GM21447 (cell line): ENCODE results near the gene IL31.

Experiments
- ATAC-seq: cut with Tn5 transposase; IDR thresholded peaks from one replicate; pipeline ENCODE4 v1.9.1; 2021; ENCODE audit not compliant: unreplicated experiment

IL31 gene

DNA sequence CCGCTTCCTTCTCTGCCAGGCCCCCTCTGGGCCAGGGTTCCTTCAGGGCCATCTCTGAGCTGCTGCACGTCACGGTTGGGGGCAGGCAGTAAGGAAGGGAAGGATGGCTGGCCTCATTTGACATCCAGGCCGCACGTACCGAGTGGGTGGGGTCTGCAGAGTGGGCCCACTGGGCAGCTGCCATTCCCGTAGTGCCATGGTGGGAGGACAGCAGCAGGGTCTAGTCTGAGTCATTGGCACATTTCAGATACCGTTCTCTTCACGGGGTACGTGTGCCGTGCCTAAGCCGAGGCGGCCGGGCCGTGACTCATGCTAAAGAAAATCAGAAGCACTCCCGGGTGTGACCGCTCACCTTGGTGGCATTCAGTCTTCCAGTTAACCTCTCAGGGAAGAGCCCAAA is 43.9 kb downstream of the IL31 start:
- ATAC-seq, result no peak

GRCh38 chr12:122129131-122129530 is 44.9 kb downstream of the IL31 start:
- ATAC-seq, result no peak

- no peak for ATAC-seq
These were observed 45.5 kb downstream of the IL31 start for GRCh38 chr12:122128481-122128880.

- no peak for ATAC-seq
These were observed 46.2 kb downstream of the IL31 start for GRCh38 chr12:122127839-122128238.

- no peak for ATAC-seq
These were observed 47.1 kb downstream of the IL31 start for GRCh38 chr12:122126713-122127597.

DNA sequence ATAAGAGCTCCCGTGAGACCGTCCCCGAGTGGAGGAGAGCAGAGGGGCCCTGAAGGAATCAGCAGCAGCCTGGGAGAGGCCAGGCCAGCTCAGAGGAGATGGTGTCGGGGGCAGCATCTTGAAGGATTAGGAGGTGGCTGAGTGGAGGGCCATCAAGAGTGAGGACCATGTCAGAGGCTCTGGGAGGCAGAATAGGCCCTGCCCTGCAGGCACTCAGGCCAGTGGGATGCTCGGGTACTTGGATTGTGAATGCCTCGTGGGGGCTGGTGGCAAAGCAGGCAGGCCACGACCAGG is 47.7 kb downstream of the IL31 start:
- ATAC-seq, result no peak

DNA sequence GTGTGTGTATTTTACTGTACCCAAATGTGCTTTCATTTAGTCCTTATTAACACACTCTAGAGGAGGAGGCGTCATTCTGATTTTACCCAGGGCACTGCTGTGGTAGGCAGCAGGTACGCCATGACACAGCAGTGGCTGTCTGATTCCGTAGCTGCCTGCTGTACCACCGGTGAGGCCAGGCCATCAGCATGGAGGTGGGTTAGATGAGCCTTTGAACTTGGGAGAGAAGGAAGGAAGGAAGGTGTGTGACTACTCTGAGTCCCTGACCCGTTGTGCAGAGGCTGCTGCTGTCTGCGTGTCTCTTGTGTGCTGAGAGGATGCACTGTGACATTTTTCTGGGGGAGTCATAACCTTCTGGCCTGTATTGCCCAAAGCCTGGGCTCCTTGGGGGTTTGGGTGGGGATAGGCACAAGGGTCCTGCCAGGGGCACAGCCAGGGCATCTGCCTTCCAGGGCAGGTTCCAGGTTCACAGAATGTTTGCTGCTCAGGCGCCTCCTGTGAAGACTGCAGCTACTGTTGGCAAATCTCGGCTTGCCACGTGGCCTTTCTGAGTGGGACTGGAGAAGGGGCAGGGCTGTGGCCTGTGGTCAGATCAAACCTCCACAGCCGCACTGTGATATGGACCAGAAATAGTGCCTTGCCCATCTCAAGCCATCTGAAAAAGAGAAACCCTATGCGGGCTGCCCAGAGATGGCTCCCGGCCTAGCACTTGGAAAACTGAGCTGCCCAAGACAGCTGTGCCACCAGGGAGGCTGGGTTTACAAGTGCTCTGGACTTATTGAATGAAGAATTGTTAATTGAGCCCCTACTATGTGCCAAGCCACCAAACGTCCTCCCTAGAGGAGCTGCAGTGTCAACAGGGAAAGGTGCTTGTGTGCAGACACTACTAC is 48.3 kb downstream of the IL31 start:
- no peak for ATAC-seq

GRCh38 chr12:122124370-122124769 is 49.7 kb downstream of the IL31 start:
- no peak for ATAC-seq

DNA sequence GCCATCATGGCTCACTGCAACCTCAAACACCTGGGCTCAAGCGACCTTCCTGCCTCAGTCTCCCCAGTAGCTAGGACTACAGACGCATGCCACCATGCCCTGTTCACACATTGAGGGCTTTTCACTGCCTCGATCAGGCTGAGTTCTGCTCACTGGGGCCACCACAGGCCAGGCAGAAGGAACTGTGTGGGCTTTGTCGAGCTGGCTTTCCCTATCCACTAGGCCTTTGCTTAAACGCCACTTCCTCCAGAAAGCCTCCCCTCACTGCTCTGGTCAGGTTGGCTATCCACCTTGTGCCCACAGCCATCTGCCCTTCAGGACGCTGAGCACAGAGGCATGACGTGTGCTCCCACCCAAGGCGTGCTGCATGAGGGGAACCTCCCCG is 50.3 kb downstream of the IL31 start:
- no peak for ATAC-seq

- ATAC-seq, result no peak
These were observed 50.8 kb downstream of the IL31 start for GRCh38 chr12:122123051-122123760.
